Superior temporal gyrus (tissue), 1 donor: ENCODE data around the gene PKN2.

Source experiments
- DNase-seq: peaks from one replicate; pipeline ENCODE4 v3.0.0-alpha.2; 2016; ENCODE audit errors: extremely low spot score

PKN2 gene

GRCh38 chr1:88683541-88684481, at the start of gene PKN2:
TSS of gene PKN2 (plus strand) at chr1:88684273. CDS start at chr1:88684581, 308 bp downstream.
- DNase-seq: peak; percentile 97

- DNase-seq: no peak
These were observed 49.5 kb upstream of the PKN2 start for GRCh38 chr1:88634538-88634937.

DNA sequence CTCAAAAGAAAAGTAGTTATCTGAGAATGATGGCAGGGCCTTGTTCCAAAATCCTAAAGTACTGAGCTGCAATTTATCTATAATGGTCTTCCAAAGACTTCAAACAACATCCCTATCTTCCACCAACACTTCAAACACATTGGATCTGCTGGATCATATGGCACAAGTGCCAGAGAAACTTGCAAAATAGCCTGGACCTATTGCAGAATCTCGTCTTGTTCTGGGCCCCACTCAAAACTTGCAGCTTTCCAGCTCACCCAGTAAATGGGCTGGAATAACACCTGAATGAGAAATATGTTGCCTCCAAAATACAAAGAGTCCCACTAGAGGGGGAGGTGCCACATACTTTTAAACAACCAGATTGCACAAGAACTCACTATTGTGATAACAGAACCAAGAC, 44.0 kb upstream of the PKN2 start:
- no peak for DNase-seq

GRCh38 chr1:88645886-88646285, 38.2 kb upstream of the PKN2 start:
- DNase-seq: no peak

DNA sequence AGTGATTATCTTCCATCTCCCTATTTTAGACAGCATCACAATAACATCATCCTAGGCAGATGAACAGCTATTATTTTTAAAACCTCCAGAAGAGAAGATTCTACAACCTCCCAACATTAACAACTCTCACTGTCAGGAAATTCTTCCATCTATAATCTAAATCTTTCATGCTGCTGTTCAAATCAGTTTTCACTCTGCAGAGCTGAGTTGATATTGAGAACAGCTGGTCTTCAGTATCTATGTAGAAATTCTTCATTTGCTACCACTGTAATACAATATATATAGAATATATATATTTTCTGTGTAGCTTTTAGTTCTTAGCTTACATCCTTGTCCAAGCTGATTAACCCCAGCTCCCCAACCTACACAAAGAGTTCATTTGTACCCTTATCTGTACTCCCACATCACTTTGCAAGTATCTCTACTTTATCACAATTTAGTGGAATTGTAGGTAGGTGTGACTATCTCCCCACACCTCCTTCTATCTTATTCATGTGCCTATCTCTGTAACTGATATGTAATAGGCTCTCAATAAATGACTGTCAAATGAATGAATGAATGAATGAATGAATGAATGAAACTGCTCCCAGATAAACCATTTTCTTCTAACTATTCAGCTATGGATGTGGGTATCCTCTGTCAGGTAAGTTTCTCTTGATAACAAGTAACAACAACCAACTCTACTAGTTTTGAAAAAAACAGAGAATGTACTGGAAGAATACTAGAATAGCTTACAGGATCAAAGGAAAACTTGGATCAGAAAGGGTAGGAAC, 37.4 kb upstream of the PKN2 start:
- DNase-seq: no peak

GRCh38 chr1:88647249-88647645, 36.8 kb upstream of the PKN2 start:
- DNase-seq: no peak

- no peak for DNase-seq
These were observed 36.2 kb upstream of the PKN2 start for GRCh38 chr1:88647749-88648415.

GRCh38 chr1:88648706-88649105, 35.4 kb upstream of the PKN2 start:
- no peak for DNase-seq

DNA sequence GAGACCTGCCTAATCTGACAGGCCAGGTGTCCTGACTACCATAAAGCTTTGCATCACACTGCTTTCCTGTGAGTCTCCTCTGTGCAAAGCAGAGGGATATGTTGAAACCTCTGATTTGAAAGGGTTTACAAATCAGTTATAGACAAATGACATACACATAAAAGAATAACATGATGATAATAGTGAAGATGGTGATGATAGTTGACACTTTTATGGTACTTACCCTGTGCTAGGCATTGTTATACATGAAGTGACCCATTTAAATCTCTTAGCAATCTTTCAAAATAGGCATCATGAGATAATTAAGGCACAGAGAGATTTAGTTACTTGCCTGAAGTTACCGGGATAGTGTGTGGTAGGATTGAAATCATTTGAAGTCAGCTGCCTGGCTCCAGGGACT, 34.1 kb upstream of the PKN2 start:
- no peak for DNase-seq

- DNase-seq: no peak
These were observed 33.2 kb upstream of the PKN2 start for GRCh38 chr1:88650676-88651418.

DNA sequence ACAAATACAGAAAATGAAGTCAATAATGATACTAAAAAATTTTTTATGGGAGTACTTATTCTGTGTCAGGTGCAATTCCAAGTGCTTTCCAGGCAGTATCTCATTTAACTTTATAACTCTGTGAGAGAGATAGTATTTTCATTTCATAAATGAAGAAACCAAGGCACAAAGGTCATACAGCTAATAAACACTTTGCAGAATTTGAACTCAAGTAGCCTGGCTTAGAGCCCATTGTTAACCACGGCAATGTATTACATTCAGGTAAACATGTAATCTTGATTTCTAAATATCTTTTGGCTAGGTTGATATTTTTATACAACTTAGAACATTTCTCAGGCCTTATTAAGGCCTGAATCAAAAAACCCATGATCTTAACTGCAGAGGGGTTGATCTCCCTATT, 28.9 kb upstream of the PKN2 start:
- DNase-seq: no peak

DNA sequence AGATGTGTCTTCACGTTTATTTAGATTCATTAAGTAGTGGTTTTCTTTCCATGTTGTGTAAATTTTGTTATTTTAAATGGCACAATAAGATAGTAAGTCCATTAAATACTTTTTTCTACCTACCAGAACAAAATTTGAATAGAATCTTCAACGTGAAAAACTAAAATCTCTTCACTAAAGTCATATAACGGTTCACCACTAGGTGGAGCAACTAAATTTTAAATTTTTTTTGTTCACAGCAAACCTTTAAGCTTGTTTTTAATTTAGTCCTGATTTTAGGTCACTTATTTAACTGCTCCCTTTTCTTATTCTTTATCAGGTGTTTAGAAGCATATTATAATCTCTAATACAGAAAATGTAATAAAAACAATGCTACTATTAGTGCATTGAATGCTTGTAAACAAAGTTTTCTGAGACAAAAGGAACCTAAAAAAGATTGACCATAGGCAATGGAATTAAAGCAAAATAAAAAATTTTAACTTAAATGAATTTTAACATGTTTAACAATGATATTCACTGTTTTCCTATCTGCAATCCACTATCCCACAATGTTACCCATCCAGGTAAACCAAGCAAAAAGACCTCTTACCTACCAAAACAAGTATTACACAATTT, 28.3 kb upstream of the PKN2 start:
- peak; percentile 85 for DNase-seq

DNA sequence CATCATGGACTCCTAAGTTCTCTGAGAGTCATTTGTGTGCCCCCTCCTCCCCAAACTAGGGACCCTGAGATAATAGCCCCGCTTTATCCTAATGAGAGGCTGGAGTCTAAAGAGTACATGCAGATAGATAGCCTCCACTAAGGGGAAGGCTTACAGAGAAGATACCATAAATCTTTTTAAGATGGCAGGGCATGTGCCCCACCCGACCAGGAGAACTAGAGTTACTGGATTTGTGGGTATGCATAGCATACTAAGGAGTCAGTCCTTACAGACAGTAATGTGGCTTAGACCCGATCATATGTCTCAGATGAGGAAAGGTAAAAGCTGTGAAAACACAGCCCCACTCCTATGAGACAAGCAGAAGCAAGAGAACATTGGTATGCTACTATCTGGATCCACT, 25.7 kb upstream of the PKN2 start:
- DNase-seq: no peak

GRCh38 chr1:88659552-88659951, 24.5 kb upstream of the PKN2 start:
- DNase-seq: no peak

DNA sequence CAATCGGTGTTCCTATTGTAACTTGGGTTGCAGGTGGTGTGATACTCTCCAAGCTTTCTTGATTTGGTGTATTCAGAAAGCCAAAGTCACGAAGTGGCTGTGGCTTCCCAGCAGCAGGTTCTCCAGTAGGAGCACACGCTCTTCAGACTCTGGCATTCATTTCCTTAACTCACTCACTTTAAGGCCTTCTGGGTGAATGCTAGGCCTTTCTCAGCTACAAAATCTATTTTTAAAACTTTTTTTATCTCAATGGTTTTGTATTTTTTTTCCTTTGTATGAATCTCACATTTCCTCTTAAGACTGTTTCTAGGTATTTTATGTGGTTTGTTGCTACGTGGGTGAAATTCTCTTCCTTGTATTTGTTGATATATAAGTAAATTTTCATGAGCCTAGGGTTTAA, 22.9 kb upstream of the PKN2 start:
- DNase-seq: no peak

- DNase-seq: no peak
These were observed 21.9 kb upstream of the PKN2 start for GRCh38 chr1:88661951-88662699.

GRCh38 chr1:88662723-88663122, 21.4 kb upstream of the PKN2 start:
- no peak for DNase-seq

GRCh38 chr1:88668405-88668804, 15.7 kb upstream of the PKN2 start:
- no peak for DNase-seq

- no peak for DNase-seq
These were observed 13.6 kb upstream of the PKN2 start for GRCh38 chr1:88670462-88670861.

DNA sequence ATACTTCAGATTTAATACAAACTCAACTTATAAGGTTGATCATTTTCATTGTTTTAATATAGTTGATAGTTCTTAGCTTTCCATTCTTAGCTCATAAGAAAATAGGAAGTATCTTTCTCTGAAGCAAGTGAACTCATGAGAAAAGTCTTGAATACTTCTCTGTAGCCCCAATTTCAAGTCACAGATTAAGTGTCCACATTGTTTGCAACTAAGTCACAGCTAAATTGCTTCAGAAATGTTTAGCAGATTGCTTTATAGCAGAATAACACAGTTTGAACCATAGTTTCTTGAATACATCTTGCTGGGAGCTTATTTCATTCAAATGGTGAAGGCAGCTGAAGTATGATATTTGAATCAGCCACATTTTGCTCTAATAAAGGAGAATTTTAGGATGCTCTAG, 10.6 kb upstream of the PKN2 start:
- DNase-seq: no peak
